DOHH2 (cell line): Measurements from ENCODE around the gene HNRNPCL1.
"Not testable (repeated sequence)": the region's sequence is repeated elsewhere in the genome, so short reads cannot be mapped to it uniquely, and the experiment has no call there.

ENCODE experiments used
- CTCF ChIP-seq: fragments of 200-600 bp; sonication (generic); IDR thresholded peaks from one replicate; pipeline ENCODE4 v1.5.1; 2014; ENCODE audit warnings: antibody characterized with exemption, mild to moderate bottlenecking, low read depth, low read length; ENCODE audit not compliant: poor library complexity, severe bottlenecking
- EZH2phosphoT487 ChIP-seq: fragments of 200-600 bp; sonication (generic); IDR thresholded peaks from 2 replicates; pipeline ENCODE4 v1.6.1; 2017; ENCODE audit warnings: borderline replicate concordance, mild to moderate bottlenecking, antibody characterized with exemption, low read length, moderate library complexity, mixed read lengths

GRCh38 chr1:12863131-12863880, 14.8 kb upstream of the HNRNPCL1 start:
- TF ChIP-seq CTCF, EZH2phosphoT487: not testable (repeated sequence)
